Esophagus muscularis mucosa (tissue), 4 donors: ENCODE data around the gene SMCO3.
"Not testable (repeated sequence)": the region's sequence is repeated elsewhere in the genome, so short reads cannot be mapped to it uniquely, and the experiment has no call there.

Experiments used
- EP300 ChIP-seq: sonication (generic); formaldehyde crosslinking; IDR thresholded peaks from one replicate; pipeline ENCODE4 v1.6.1; 2017; ENCODE audit warnings: antibody characterized with exemption
- POLR2A ChIP-seq: fragments of 450-650 bp; IDR thresholded peaks from one replicate; pipeline ENCODE4 v1.6.1; 2017; ENCODE audit warnings: antibody characterized with exemption, moderate library complexity, mild to moderate bottlenecking, low read depth
- TF ChIP-seq, protein P1 (sequence below), 3 experiments: fragments of 200-600 bp in 2 of 3; fragments of 450-650 bp in 1 of 3; sonication (generic) in 2 of 3; IDR thresholded peaks; one replicate each; pipeline ENCODE4 v1.5.1; 2017 to 2019; ENCODE audit warnings: antibody characterized with exemption in 3 of 3, mild to moderate bottlenecking in 2 of 3, moderate library complexity in 1 of 3

DNA sequence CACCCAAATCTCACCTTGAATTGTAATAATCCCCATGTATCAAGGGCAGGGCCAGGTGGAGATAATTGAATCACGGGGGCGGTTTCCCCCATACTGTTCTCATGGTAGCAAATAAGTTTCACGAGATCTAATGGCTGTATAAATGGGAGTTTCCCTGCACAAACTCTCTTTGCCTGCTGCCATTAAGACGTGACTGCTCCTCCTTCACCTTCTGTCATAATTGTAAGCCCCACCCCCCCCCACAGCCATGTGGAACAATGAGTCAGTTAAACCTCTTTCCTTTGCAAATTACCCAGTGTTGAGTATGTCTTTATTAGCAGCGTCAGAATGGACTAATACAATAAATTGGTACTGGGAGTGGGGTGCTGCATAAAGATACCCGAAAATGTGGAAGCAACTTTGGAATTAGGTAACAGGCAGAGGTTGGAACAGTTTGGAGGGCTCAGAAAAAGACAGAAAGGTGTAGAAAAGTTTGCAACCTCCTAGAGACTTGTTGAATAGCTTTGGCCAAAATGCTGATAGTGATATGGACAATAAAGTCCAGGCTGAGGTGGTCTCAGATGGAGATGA, 54.2 kb downstream of the SMCO3 start:
- TF ChIP-seq, protein P1, sequence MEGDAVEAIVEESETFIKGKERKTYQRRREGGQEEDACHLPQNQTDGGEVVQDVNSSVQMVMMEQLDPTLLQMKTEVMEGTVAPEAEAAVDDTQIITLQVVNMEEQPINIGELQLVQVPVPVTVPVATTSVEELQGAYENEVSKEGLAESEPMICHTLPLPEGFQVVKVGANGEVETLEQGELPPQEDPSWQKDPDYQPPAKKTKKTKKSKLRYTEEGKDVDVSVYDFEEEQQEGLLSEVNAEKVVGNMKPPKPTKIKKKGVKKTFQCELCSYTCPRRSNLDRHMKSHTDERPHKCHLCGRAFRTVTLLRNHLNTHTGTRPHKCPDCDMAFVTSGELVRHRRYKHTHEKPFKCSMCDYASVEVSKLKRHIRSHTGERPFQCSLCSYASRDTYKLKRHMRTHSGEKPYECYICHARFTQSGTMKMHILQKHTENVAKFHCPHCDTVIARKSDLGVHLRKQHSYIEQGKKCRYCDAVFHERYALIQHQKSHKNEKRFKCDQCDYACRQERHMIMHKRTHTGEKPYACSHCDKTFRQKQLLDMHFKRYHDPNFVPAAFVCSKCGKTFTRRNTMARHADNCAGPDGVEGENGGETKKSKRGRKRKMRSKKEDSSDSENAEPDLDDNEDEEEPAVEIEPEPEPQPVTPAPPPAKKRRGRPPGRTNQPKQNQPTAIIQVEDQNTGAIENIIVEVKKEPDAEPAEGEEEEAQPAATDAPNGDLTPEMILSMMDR (IDR thresholded peaks at IDR 0.05), result not testable (repeated sequence)
- not testable (repeated sequence) for TF ChIP-seq EP300, POLR2A
